Epithelial cell of proximal tubule (primary cell): ENCODE measurements around the gene LILRB4. TPM values are rescaled to one million over a fixed set of nuclear protein-coding genes. Genes with fewer than 3 reads are reported as not detected.

ENCODE experiments used
- DNase-seq: peaks from one replicate; pipeline ENCODE4 v3.0.0-alpha.2; 2011; ENCODE audit warnings: low read depth
- H3K4me3 ChIP-seq: 2 replicates; pipeline ENCODE4 v1.5.1; 2011; ENCODE audit warnings: low read depth, mild to moderate bottlenecking, low read length
- CTCF ChIP-seq: conservative IDR thresholded peaks from 2 replicates; pipeline ENCODE4 v1.5.1; 2012; ENCODE audit warnings: low read depth, mild to moderate bottlenecking, low read length
- total RNA-seq: library from RNA; depleted of rRNA; stranded (reverse); fragments of >200 nt; gene quantifications from 2 replicates; pipeline ENCODE4 v1.2.3, GENCODE V29; 2015

The LILRB4 gene
- total RNA-seq, 1 donor from 2014 or later = not detected

DNA sequence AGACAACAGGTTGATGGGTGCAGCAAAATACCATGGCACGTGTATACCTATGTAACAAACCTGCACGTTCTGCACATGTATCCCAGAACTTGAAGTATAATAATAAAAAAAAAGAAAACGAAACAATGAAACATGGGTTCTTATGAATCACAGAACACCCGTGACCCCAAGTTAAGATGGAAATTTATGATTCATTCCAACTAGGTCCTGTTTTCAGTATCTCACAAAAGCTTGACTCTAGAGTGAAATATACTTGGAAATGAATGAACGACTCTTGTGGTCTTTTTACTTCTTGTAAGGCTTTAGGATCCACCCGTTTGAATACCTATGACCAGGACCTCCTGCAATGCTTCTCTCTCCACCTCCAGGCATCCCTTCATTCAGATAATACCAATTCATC, 3.5 kb upstream of the LILRB4 start:
- H3K4me3 ChIP-seq = no peak overlapping the region
- DNase-seq = no peak
- TF ChIP-seq CTCF = no peak

GRCh38 chr19:54660306-54660705, 2.5 kb upstream of the LILRB4 start:
- TF ChIP-seq CTCF = no peak
- no peak for DNase-seq
- H3K4me3 ChIP-seq = no peak overlapping the region

DNA sequence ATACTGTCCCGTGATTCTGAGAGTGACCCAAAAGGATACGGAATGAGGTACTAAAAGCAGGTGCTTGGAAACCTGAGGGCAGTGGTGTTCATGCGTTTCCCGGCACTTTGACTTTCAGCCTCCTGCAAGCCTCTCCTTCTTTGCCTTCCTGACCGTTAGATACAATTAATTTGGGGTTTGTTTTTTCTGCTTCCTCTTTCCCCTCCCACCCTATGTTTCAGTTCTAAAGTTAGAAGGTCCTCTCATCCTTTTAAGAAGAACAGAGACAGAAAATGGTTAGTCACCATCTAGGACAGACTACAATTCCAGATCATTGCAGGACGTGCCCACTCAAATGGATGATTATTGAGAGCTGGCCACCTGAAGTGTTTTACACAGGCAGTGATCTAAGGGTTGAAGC, 1.8 kb upstream of the LILRB4 start:
- no peak overlapping the region for H3K4me3 ChIP-seq
- TF ChIP-seq CTCF = no peak
- DNase-seq = no peak

- no peak overlapping the region for H3K4me3 ChIP-seq
- no peak for DNase-seq
- TF ChIP-seq CTCF = no peak
Observed at GRCh38 chr19:54661846-54662481, 821 bp upstream of the LILRB4 start.

DNA sequence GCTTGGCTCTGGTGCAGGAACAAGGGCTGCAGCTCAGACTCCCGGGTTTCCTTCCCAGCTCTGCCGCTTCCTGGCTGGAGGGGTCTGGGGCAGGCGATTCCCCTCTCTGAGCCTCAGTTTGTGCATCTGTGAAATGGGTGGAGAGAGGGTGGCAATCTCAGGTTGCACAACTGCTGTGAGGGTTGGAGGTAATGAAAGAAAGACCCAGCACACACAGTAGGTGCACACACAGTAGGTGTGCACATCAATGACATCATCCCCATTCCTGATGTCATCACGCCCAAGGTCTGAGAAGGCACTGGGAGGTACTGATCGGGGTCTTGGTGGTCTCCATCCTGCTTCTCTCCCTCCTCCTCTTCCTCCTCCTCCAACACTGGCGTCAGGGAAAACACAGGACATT, 2.7 kb downstream of the LILRB4 start:
- DNase-seq = no peak
- TF ChIP-seq CTCF = no peak
- no peak overlapping the region for H3K4me3 ChIP-seq

- DNase-seq = no peak
- TF ChIP-seq CTCF = no peak
- no peak overlapping the region for H3K4me3 ChIP-seq
Observed at GRCh38 chr19:54667217-54667616, 4.4 kb downstream of the LILRB4 start.

DNA sequence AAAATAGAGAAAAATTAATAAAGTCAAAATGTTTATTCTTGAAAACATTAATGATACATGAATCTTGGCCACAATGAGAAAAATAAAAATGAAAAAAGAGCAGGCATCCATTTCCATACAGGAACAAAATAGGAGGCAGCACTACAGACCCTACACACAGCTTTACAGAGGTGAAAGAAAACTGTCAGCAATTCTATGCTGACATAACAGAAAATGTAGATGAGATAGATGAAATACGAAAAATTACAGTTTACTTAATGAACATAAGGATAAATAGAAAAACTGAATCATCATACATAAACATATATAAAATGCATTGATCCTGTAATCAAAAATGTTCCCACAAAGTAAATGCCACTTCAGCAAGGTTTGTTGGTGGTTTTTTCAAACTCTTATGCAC, 5.6 kb downstream of the LILRB4 start:
- TF ChIP-seq CTCF = no peak
- no peak for DNase-seq
- H3K4me3 ChIP-seq = no peak overlapping the region
